Measurements from ENCODE around the gene ACBD7. TPM values are rescaled to one million over a fixed set of nuclear protein-coding genes. Genes with fewer than 3 reads are reported as not detected.
A peak's percentile ranks its signal among the peaks of the same experiment; 100 is the strongest.

ACBD7 gene
- total and polyA plus RNA-seq, 4 donors = 32.0 to 59.7 (median 38.4) TPM

DNA sequence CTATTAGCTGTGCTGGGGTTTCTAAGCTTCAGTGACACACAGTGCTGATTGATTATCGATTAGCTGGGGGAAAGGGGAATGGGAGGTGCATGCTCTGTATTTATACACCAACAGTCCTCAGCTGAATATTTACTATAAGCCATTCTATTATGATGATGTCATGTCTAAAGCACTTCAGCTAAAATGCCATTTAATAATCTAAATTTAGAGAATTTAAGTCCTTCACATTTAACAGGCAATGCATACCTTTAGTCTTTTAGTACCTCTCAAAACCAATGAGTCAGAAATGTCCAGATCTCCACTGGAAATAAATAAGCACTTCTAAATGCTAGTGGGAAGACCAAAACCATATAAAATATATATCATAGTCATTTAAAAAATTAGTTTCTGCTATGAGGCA, 33.1 kb upstream of the ACBD7 start:
- H3K4me1 ChIP-seq (ENCODE audit: control insufficient read depth, insufficient read depth, low read length) = no peaks in the 10 kb centered on the region
- no peak overlapping the region for H3K4me3 ChIP-seq (ENCODE audit: low read depth, low read length)
- DNase-seq (ENCODE audit: low read depth in 4 of 6, low spot score in 6 of 6) = no peak
- no peaks in the 10 kb centered on the region for H3K9me3 ChIP-seq (ENCODE audit: control insufficient read depth, insufficient read depth, low read length)
- H3K27me3 ChIP-seq (ENCODE audit: control insufficient read depth, insufficient read depth, low read length) = no peaks in the 10 kb centered on the region
- no CpG with 5 or more reads among the region's 1 CpG for WGBS (ENCODE audit: insufficient coverage)
- H3K27ac ChIP-seq (ENCODE audit: low read depth, low read length) = no peak overlapping the region
- peaks cover 21% of the 10 kb centered on the region for H3K36me3 ChIP-seq (ENCODE audit: control insufficient read depth, insufficient read depth, low read length)

DNA sequence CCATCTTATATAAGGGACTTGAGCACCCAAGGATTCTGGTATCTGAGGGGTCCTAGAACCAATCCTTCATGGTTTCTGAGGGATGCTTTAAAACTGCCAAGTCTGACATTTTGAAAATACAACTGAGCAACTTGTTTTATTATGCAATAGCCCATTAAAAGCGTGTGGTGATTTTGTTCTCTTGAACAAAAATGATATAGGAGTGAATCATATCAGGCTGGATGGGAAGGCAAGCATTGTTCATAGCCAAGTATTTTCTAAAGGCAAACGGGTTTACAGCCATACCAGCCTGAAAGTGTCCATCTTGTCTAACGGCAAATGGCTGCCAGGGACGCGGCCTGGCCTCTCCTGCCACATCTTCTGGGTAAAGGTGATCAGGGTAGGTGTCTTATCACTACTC, 31.9 kb upstream of the ACBD7 start:
- H3K36me3 ChIP-seq (ENCODE audit: control insufficient read depth, insufficient read depth, low read length) = peaks cover 12% of the 10 kb centered on the region
- H3K27ac ChIP-seq (ENCODE audit: low read depth, low read length) = no peak overlapping the region
- H3K4me1 ChIP-seq (ENCODE audit: control insufficient read depth, insufficient read depth, low read length) = no peaks in the 10 kb centered on the region
- no peak for DNase-seq (ENCODE audit: low read depth in 4 of 6, low spot score in 6 of 6)
- no peaks in the 10 kb centered on the region for H3K9me3 ChIP-seq (ENCODE audit: control insufficient read depth, insufficient read depth, low read length)
- no peaks in the 10 kb centered on the region for H3K27me3 ChIP-seq (ENCODE audit: control insufficient read depth, insufficient read depth, low read length)
- no peak overlapping the region for H3K4me3 ChIP-seq (ENCODE audit: low read depth, low read length)
- WGBS (ENCODE audit: insufficient coverage) = 88% methylated on average over 1 of the region's 5 CpGs

DNA sequence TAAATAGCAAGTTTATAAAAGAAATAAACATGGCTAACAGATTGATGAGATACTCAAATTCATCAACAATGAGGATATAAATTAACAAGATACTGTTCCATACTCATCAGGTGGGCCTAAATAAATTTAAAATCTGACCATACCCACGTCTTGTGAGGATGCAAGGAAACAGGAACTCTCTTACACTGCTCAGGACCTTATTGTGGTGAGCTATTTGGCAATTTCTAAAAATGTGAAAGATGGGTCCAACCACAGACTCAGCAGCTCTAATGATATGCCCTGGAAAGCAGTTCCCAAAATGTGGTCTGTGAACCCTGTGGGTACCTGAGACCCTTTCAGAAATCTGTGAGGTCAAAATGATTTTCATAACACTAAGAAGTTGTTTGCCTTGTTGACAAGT, 30.0 kb upstream of the ACBD7 start:
- Histone ChIP-seq H3K4me1 (ENCODE audit: control insufficient read depth, insufficient read depth, low read length) (no peaks in the 10 kb centered on the region), H3K27ac (ENCODE audit: low read depth, low read length) (no peak overlapping the region), H3K27me3 (ENCODE audit: control insufficient read depth, insufficient read depth, low read length) (no peaks in the 10 kb centered on the region), H3K36me3 (ENCODE audit: control insufficient read depth, insufficient read depth, low read length) (peaks cover 10% of the 10 kb centered on the region), H3K9me3 (ENCODE audit: control insufficient read depth, insufficient read depth, low read length) (no peaks in the 10 kb centered on the region), H3K4me3 (ENCODE audit: low read depth, low read length) (no peak overlapping the region)
- no CpG with 5 or more reads among the region's 1 CpG for WGBS (ENCODE audit: insufficient coverage)
- DNase-seq (ENCODE audit: low read depth in 4 of 6, low spot score in 6 of 6) = no peak

DNA sequence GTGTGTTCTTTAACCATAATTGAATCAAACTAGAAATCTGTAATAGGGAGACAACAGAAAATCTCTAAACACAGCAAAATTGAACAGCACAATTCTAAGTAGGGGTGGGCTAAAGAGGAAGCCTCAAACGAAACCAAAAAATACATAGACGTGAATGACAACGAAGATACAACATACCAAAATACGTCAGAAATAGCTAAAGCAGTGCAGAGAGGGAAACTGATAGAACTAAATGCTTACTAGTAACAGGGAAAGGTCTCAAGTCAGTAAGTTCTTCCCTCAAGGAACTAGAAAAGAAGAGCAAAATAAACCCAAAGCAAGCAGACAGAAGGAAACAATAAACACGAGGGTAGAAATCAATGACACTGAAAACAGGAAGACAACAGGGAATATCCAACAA, 27.6 kb upstream of the ACBD7 start:
- Histone ChIP-seq H3K36me3 (ENCODE audit: control insufficient read depth, insufficient read depth, low read length) (peaks cover 10% of the 10 kb centered on the region), H3K4me1 (ENCODE audit: control insufficient read depth, insufficient read depth, low read length) (no peaks in the 10 kb centered on the region), H3K27ac (ENCODE audit: low read depth, low read length) (no peak overlapping the region), H3K4me3 (ENCODE audit: low read depth, low read length) (no peak overlapping the region), H3K27me3 (ENCODE audit: control insufficient read depth, insufficient read depth, low read length) (no peaks in the 10 kb centered on the region), H3K9me3 (ENCODE audit: control insufficient read depth, insufficient read depth, low read length) (no peaks in the 10 kb centered on the region)
- DNase-seq (ENCODE audit: low read depth in 4 of 6, low spot score in 6 of 6) = no peak
- WGBS (ENCODE audit: insufficient coverage) = no CpG with 5 or more reads among the region's 5 CpGs

DNA sequence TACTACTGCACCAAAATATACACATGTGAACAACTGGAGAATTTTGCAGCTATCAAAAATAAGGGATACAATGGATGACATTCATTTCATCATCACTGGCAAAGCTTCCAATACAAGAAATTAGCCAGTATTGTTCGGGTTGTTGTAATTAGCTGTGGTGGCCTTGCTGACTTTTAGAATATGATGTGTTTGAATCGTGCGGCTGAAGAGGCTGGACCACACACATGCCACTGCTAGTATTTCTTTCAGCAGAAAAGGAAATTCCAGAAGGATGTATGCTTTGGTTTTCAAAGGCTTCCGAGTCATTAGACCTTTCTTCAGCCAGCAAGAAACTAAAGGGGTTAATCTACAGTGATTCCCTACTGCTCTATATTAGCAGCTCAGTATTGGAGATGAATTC, 25.2 kb upstream of the ACBD7 start:
- no peak overlapping the region for H3K4me3 ChIP-seq (ENCODE audit: low read depth, low read length)
- DNase-seq (ENCODE audit: low read depth in 4 of 6, low spot score in 6 of 6) = no peak
- no peaks in the 10 kb centered on the region for H3K27me3 ChIP-seq (ENCODE audit: control insufficient read depth, insufficient read depth, low read length)
- no peaks in the 10 kb centered on the region for H3K9me3 ChIP-seq (ENCODE audit: control insufficient read depth, insufficient read depth, low read length)
- peaks cover 25% of the 10 kb centered on the region for H3K36me3 ChIP-seq (ENCODE audit: control insufficient read depth, insufficient read depth, low read length)
- no peaks in the 10 kb centered on the region for H3K4me1 ChIP-seq (ENCODE audit: control insufficient read depth, insufficient read depth, low read length)
- 85% methylated on average over 3 of the region's 4 CpGs for WGBS (ENCODE audit: insufficient coverage)
- no peak overlapping the region for H3K27ac ChIP-seq (ENCODE audit: low read depth, low read length)

DNA sequence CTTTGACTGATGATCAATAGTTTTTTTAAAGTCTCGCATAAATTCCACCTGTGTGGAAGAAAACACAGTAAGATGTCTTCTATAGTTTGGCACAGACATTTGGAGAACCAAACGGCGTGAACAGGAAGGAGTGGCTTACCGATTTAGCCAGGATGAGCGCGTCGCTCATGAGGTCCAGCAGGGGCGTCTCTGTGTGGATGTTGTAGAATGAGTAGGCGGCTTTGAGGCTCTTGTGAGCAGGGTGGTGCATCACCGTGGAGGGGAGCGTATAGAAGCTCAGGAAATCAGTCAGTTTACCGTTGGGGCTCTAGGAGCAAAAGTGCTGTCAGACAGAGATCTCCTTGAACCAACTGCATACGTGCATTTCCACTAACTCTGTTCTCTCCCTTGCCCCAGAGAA, 24.1 kb upstream of the ACBD7 start:
- no peaks in the 10 kb centered on the region for H3K4me1 ChIP-seq (ENCODE audit: control insufficient read depth, insufficient read depth, low read length)
- H3K27ac ChIP-seq (ENCODE audit: low read depth, low read length) = no peak overlapping the region
- no peaks in the 10 kb centered on the region for H3K9me3 ChIP-seq (ENCODE audit: control insufficient read depth, insufficient read depth, low read length)
- H3K27me3 ChIP-seq (ENCODE audit: control insufficient read depth, insufficient read depth, low read length) = no peaks in the 10 kb centered on the region
- H3K4me3 ChIP-seq (ENCODE audit: low read depth, low read length) = no peak overlapping the region
- WGBS (ENCODE audit: insufficient coverage) = 91% methylated on average over 9 of the region's 13 CpGs
- no peak for DNase-seq (ENCODE audit: low read depth in 4 of 6, low spot score in 6 of 6)
- peaks cover 30% of the 10 kb centered on the region for H3K36me3 ChIP-seq (ENCODE audit: control insufficient read depth, insufficient read depth, low read length)

DNA sequence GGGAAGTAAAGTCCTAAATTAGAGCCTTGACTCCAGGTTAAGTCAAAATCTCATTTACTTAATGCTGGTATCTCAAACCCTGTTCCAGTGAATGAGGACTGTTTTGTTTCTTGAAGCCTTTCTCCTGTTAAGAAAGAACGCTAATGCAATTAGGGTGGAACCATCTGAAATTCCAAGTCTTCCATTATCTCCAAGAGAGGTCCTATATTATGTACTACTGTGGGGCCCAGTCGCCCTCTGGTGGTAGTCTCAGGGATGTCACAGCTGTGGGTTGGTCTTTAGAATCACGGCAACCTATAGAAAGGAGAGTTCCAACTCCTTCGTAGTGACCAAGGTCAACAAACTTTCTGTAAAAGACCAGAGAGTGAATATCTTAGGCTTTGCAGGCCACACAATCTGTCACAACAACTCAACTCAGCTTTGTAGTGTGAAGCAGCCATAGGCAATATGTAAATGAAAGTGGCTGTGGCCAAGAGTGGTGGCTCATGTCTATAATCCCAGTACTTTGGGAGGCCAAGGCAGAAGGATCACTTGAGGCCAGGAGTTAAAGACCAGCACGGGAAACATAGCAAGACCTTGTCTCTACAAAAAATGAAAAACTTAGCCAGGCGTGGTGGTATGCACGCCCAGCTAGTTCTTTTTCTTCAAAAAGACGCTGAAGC, 17.9 kb upstream of the ACBD7 start:
- no peaks in the 10 kb centered on the region for H3K4me1 ChIP-seq (ENCODE audit: control insufficient read depth, insufficient read depth, low read length)
- H3K4me3 ChIP-seq (ENCODE audit: low read depth, low read length) = no peak overlapping the region
- no peaks in the 10 kb centered on the region for H3K9me3 ChIP-seq (ENCODE audit: control insufficient read depth, insufficient read depth, low read length)
- H3K36me3 ChIP-seq (ENCODE audit: control insufficient read depth, insufficient read depth, low read length) = peaks cover 54% of the 10 kb centered on the region
- DNase-seq (ENCODE audit: low read depth in 4 of 6, low spot score in 6 of 6) = peak in 4 of 6 donors; percentile 36 to 90 (median 70)
- WGBS (ENCODE audit: insufficient coverage) = 93% methylated on average over 3 of the region's 8 CpGs
- no peak overlapping the region for H3K27ac ChIP-seq (ENCODE audit: low read depth, low read length)
- no peaks in the 10 kb centered on the region for H3K27me3 ChIP-seq (ENCODE audit: control insufficient read depth, insufficient read depth, low read length)

DNA sequence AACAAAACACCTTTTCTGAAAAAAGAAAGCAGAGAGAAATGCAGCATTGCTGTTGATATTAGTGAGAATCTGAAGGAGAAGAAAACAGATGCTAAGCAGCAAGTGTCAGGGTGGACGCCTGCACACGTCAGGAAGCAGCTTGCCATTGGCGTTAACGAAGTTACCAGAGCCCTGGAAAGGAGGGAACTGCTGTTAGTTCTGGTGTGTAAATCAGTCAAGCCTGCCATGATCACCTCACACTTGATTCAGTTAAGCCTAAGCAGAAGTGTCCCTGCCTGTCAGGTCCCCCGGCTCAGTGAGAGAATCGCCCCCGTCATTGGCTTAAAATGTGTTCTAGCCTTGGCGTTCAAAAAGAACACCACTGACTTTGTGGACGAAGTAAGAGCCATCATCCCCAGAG, 14.9 kb upstream of the ACBD7 start:
- Histone ChIP-seq H3K4me1 (ENCODE audit: control insufficient read depth, insufficient read depth, low read length) (peaks cover 6% of the 10 kb centered on the region), H3K36me3 (ENCODE audit: control insufficient read depth, insufficient read depth, low read length) (peaks cover 46% of the 10 kb centered on the region)

DNA sequence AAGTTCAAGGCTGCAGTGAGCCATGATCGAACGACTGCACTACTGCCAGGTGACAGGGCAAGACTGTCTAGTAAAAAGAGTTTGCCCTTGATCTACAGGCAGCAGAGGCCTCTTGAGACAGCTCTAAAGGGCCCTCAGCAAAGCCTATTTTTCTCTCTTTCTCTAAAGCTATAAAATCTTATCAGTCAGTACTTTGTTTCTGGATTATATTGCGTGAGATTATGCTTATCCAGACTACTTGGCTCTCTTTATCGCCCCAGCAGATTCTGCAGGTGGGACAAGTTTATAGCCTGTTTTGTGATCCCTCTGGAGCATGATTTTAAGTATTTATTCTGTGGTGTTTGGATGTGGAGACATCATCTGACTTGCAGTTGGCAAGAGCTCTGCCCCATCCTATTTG, 11.3 kb upstream of the ACBD7 start:
- H3K4me3 ChIP-seq (ENCODE audit: low read depth, low read length) = no peak overlapping the region
- no peak for DNase-seq (ENCODE audit: low read depth in 4 of 6, low spot score in 6 of 6)
- peaks cover 27% of the 10 kb centered on the region for H3K4me1 ChIP-seq (ENCODE audit: control insufficient read depth, insufficient read depth, low read length)
- peaks cover 32% of the 10 kb centered on the region for H3K36me3 ChIP-seq (ENCODE audit: control insufficient read depth, insufficient read depth, low read length)
- no peak overlapping the region for H3K27ac ChIP-seq (ENCODE audit: low read depth, low read length)
- no peaks in the 10 kb centered on the region for H3K27me3 ChIP-seq (ENCODE audit: control insufficient read depth, insufficient read depth, low read length)
- H3K9me3 ChIP-seq (ENCODE audit: control insufficient read depth, insufficient read depth, low read length) = no peaks in the 10 kb centered on the region
- WGBS (ENCODE audit: insufficient coverage) = 100% methylated on average over 2 of the region's 4 CpGs

More for the DNA sequence above, 14.9 kb upstream of the ACBD7 start:
- Histone ChIP-seq H3K27me3 (ENCODE audit: control insufficient read depth, insufficient read depth, low read length) (no peaks in the 10 kb centered on the region), H3K9me3 (ENCODE audit: control insufficient read depth, insufficient read depth, low read length) (no peaks in the 10 kb centered on the region), H3K4me3 (ENCODE audit: low read depth, low read length) (no peak overlapping the region), H3K27ac (ENCODE audit: low read depth, low read length) (no peak overlapping the region)
- WGBS (ENCODE audit: insufficient coverage) = 91% methylated on average over 9 of the region's 9 CpGs
- no peak for DNase-seq (ENCODE audit: low read depth in 4 of 6, low spot score in 6 of 6)

DNA sequence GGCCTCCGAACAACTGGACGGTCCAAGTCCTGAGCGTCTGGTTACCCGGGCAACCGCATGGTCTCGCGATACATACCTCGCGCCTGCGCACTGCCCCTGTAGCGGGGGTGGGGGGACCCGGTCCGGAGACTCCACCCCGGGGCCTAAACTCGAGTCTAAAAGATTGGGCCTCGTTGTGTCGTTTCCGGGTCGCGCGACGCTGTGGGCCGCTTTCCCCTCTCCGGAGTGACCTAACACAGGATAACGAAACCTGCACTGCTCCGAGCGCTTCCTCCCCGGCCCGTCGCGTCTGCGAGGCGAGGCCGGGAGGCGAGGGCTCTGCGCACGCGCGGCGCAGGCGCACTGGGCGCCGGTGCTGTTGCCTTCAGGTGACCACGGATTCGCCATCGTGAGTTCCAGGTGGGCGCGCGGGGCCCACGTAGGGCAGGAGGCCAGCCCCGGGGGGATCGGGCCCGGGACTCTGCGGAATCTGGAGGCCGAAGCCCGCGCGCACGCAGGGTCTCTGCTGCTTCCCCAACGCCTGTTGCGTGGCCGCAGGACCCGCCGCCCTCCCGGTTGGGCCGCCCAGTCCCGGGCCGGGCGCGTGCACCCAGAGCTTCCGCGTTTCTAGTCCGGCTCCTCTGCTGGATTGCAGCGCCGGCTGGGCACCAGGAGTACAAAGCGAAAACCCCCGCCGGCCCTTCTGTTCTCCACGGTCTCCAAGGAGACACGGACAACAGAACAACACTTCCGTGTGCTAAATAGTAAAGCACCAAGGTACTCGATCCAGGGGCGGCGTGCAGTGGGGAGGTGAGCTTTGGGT, 8.6 kb upstream of the ACBD7 start, which contains the start of gene RPP38:
Gene RPP38, plus strand, starts transcription at position 345 of the 802 bp plus-strand sequence. CDS start 5,960 bp downstream, outside the sequence.
- peaks cover 15% of the 10 kb centered on the region for H3K36me3 ChIP-seq (ENCODE audit: control insufficient read depth, insufficient read depth, low read length)
- peaks cover 27% of the 10 kb centered on the region for H3K4me1 ChIP-seq (ENCODE audit: control insufficient read depth, insufficient read depth, low read length)
- H3K4me3 ChIP-seq (ENCODE audit: low read depth, low read length) = peak within 1 kb of the TSS; percentile 90
- H3K9me3 ChIP-seq (ENCODE audit: control insufficient read depth, insufficient read depth, low read length) = no peaks in the 10 kb centered on the region
- H3K27me3 ChIP-seq (ENCODE audit: control insufficient read depth, insufficient read depth, low read length) = no peaks in the 10 kb centered on the region
- peak within 1 kb of the TSS; percentile 95 for H3K27ac ChIP-seq (ENCODE audit: low read depth, low read length)
- DNase-seq (ENCODE audit: low read depth in 4 of 6, low spot score in 6 of 6) = peak; percentile 92 to 98 (median 96)
- under 1% methylated on average over 84 of the region's 84 CpGs for WGBS (ENCODE audit: insufficient coverage)

All from spinal cord (tissue), 10 donors.